DLD1 (cell line): Measurements from ENCODE around the gene PCDHB13.
"Not testable (repeated sequence)": the region's sequence is repeated elsewhere in the genome, so short reads cannot be mapped to it uniquely, and the experiment has no call there.

Experiments
- in situ Hi-C: cut with HindIII; loops from 2 replicates; pipeline ENCODE4 v1.10.0; 2017; ENCODE audit warnings: low sequenced_read_pairs

The PCDHB13 gene

GRCh38 chr5:141213656-141214339, at the start of gene PCDHB13:
PCDHB13 (plus strand) TSS chr5:141213919; CDS start chr5:141214124, 205 bp downstream.
- in situ Hi-C loops, result not testable (repeated sequence)

GRCh38 chr5:141172381-141173204, 41.1 kb upstream of the PCDHB13 start, which contains the start of gene PCDHB7:
PCDHB7 (plus strand) TSS chr5:141172644; CDS start chr5:141172836, 192 bp downstream.
- in situ Hi-C loops, result no loop called here

GRCh38 chr5:141174291-141175104, 39.2 kb upstream of the PCDHB13 start:
- in situ Hi-C loops, result not testable (repeated sequence)

- in situ Hi-C loops, result no loop called here
These were observed 37.8 kb upstream of the PCDHB13 start for GRCh38 chr5:141175933-141176332.

GRCh38 chr5:141177577-141178191, 36.0 kb upstream of the PCDHB13 start, which contains the start of gene PCDHB8:
PCDHB8 (plus strand) TSS chr5:141177790; CDS start chr5:141178035, 245 bp downstream.
- in situ Hi-C loops, result not testable (repeated sequence)

- in situ Hi-C loops, result not testable (repeated sequence)
These were observed 34.3 kb upstream of the PCDHB13 start for GRCh38 chr5:141179371-141179770.

- in situ Hi-C loops, result not testable (repeated sequence)
These were observed 33.8 kb upstream of the PCDHB13 start for GRCh38 chr5:141179876-141180275.

GRCh38 chr5:141180313-141180712, 33.4 kb upstream of the PCDHB13 start:
- in situ Hi-C loops, result no loop called here

- in situ Hi-C loops, result no loop called here
These were observed 31.5 kb upstream of the PCDHB13 start, which contains the start of gene PCDHB16 for GRCh38 chr5:141182248-141182647. PCDHB16 (plus strand) TSS chr5:141182387; CDS start chr5:141182560, 173 bp downstream.

- in situ Hi-C loops, result not testable (repeated sequence)
These were observed 29.4 kb upstream of the PCDHB13 start for GRCh38 chr5:141184117-141184855.

GRCh38 chr5:141186897-141187512, 26.7 kb upstream of the PCDHB13 start, which contains the start of gene PCDHB9:
PCDHB9 (plus strand) TSS chr5:141187161; CDS start chr5:141187319, 158 bp downstream.
- in situ Hi-C loops, result no loop called here

- in situ Hi-C loops, result not testable (repeated sequence)
These were observed 25.0 kb upstream of the PCDHB13 start for GRCh38 chr5:141188682-141189081.

GRCh38 chr5:141189131-141189530, 24.6 kb upstream of the PCDHB13 start:
- in situ Hi-C loops, result not testable (repeated sequence)

- in situ Hi-C loops, result no loop called here
These were observed 21.5 kb upstream of the PCDHB13 start, which contains the start of gene PCDHB10 for GRCh38 chr5:141192110-141192725. PCDHB10 (plus strand) TSS chr5:141192353; CDS start chr5:141192553, 200 bp downstream.

- in situ Hi-C loops, result not testable (repeated sequence)
These were observed 19.4 kb upstream of the PCDHB13 start for GRCh38 chr5:141194332-141194731.

- in situ Hi-C loops, result no loop called here
These were observed 17.4 kb upstream of the PCDHB13 start for GRCh38 chr5:141196363-141196762.

GRCh38 chr5:141199359-141200235, 14.1 kb upstream of the PCDHB13 start, which contains the start of gene PCDHB11:
PCDHB11 (plus strand) TSS chr5:141199627; CDS start chr5:141199775, 148 bp downstream.
- in situ Hi-C loops, result no loop called here
